Lung (tissue), 12 donors: ENCODE measurements around the gene TBC1D22A. TPM values are rescaled to one million over a fixed set of nuclear protein-coding genes. Genes with fewer than 3 reads are reported as not detected.

Experiments
- ATAC-seq: fragments of 200-7000 bp; cut with Tn5 transposase; one replicate; pipeline ENCODE4 v1.9.1; 2020; ENCODE audit warnings: moderate number of reproducible peaks; ENCODE audit not compliant: insufficient read depth, low FRiP score
- DNase-seq, 3 donors: peaks; one replicate each; pipeline ENCODE4 v3.0.0-alpha.2; 2013 to 2017
- H3K27ac ChIP-seq, 2 donors: one replicate each; pipeline ENCODE4 v1.5.1; 2013; ENCODE audit warnings: mild to moderate bottlenecking in 2 of 2, moderate library complexity in 2 of 2, control low read depth in 1 of 2, inconsistent platforms in 1 of 2, low read depth in 1 of 2, low read length in 1 of 2
- H3K27me3 ChIP-seq, 3 donors: one replicate each; pipeline ENCODE4 v1.5.1; 2013; ENCODE audit warnings: low read length in 2 of 3; ENCODE audit not compliant: control insufficient read depth in 3 of 3, insufficient read depth in 3 of 3
- H3K36me3 ChIP-seq, 4 donors: one replicate each; pipeline ENCODE4 v1.5.1; 2013; ENCODE audit warnings: low read length in 4 of 4, mild to moderate bottlenecking in 1 of 4, moderate library complexity in 1 of 4; ENCODE audit not compliant: control insufficient read depth in 4 of 4, insufficient read depth in 4 of 4
- H3K4me1 ChIP-seq, 5 donors: one replicate each; pipeline ENCODE4 v1.5.1; 2013; ENCODE audit warnings: low read length in 5 of 5, mild to moderate bottlenecking in 2 of 5, moderate library complexity in 1 of 5; ENCODE audit not compliant: control insufficient read depth in 5 of 5, insufficient read depth in 5 of 5
- H3K4me3 ChIP-seq: one replicate; pipeline ENCODE4 v1.5.1; 2013; ENCODE audit warnings: mild to moderate bottlenecking, control low read depth, moderate library complexity
- H3K9ac ChIP-seq, 2 donors: one replicate each; pipeline ENCODE4 v1.5.1; 2013; ENCODE audit warnings: low read length in 2 of 2, control low read depth in 1 of 2; ENCODE audit not compliant: insufficient read depth in 1 of 2
- H3K9me3 ChIP-seq, 4 donors: one replicate each; pipeline ENCODE4 v1.5.1; 2013; ENCODE audit warnings: low read length in 3 of 4, mild to moderate bottlenecking in 1 of 4, moderate library complexity in 1 of 4; ENCODE audit not compliant: control insufficient read depth in 4 of 4, insufficient read depth in 3 of 4
- CTCF ChIP-seq: IDR thresholded peaks from 2 replicates; pipeline ENCODE4 v1.5.1; 2012; ENCODE audit warnings: mild to moderate bottlenecking; ENCODE audit errors: control extremely low read depth, extremely low read depth
- WGBS, 2 donors: extraction: QIAGEN DNeasy Blood & Tissue Kit; methylation state at CpG; one replicate each; pipeline ENCODE4 v1.1.7; 2013; 5-methylcytosine and 5-hydroxymethylcytosine counted together
- polyA plus RNA-seq, 2 donors: library from polyadenylated mRNA; stranded (reverse); fragments of 200-250 nt; gene quantifications; one replicate each; pipeline ENCODE4 v1.2.1, GENCODE V29; 2013
- total RNA-seq, 2 donors: library from RNA; depleted of rRNA in 1 of 2; stranded (reverse); fragments of >200 nt in 1 of 2; gene quantifications; one replicate each; pipeline ENCODE4 v1.2.1, GENCODE V29; 2014 to 2021
- donor health status: control.
- donor health status: control.
- donor health status: Bipolar disorder and iron deficiency.
- donor health status: healthy.
- donor health status: DM: yes; HTN: yes; CAD: no.

TBC1D22A gene
- total and polyA plus RNA-seq, 4 donors: 20.2 to 38.4 (median 21.0) TPM

- WGBS, 2 donors: 85 to 93% methylated on average over 8 of the region's 8 CpGs
Measured at GRCh38 chr22:46937185-46937584, 174.7 kb downstream of the TBC1D22A start.

GRCh38 chr22:46937939-46938338 is 175.5 kb downstream of the TBC1D22A start:
- Histone ChIP-seq H3K9me3 (no peaks in the 10 kb centered on the region), H3K27me3 (no peaks in the 10 kb centered on the region), H3K36me3 (peaks cover 0 to 3% (median 1%) of the 10 kb centered on the region in 4 donors), H3K4me1 (peaks cover 3 to 27% (median 13%) of the 10 kb centered on the region in 5 donors), H3K4me3 (no peak overlapping the region), H3K27ac (no peak overlapping the region), H3K9ac (no peak overlapping the region)
- 95 to 96% methylated on average over 7 of the region's 7 CpGs for WGBS, 2 donors
- no peak for TF ChIP-seq CTCF
- ATAC-seq: no peak
- DNase-seq: no peak

More at GRCh38 chr22:46937185-46937584, 174.7 kb downstream of the TBC1D22A start:
- Histone ChIP-seq H3K27ac (no peak overlapping the region), H3K9me3 (no peaks in the 10 kb centered on the region), H3K4me1 (peaks cover 3 to 32% (median 13%) of the 10 kb centered on the region in 5 donors), H3K4me3 (no peak overlapping the region), H3K27me3 (no peaks in the 10 kb centered on the region), H3K9ac (no peak overlapping the region), H3K36me3 (peaks cover 0 to 3% (median 1%) of the 10 kb centered on the region in 4 donors)
- TF ChIP-seq CTCF: no peak
- DNase-seq (no peak), ATAC-seq (no peak)

- no peak overlapping the region for H3K9ac ChIP-seq
- peaks cover 0 to 9% (median 0%) of the 10 kb centered on the region in 5 donors for H3K4me1 ChIP-seq
- 35 to 52% methylated on average over 21 of the region's 21 CpGs for WGBS, 2 donors
- no peak for TF ChIP-seq CTCF
- no peaks in the 10 kb centered on the region for H3K27me3 ChIP-seq
- H3K36me3 ChIP-seq: peaks cover 0 to 4% (median under 1%) of the 10 kb centered on the region in 4 donors
- H3K27ac ChIP-seq: peak overlapping the region; percentile 37 to 91
- no peaks in the 10 kb centered on the region for H3K9me3 ChIP-seq
- no peak overlapping the region for H3K4me3 ChIP-seq
- ATAC-seq (no peak), DNase-seq (no peak)
Measured at GRCh38 chr22:46941968-46942798, 179.7 kb downstream of the TBC1D22A start.
